Liver (tissue), 9 donors: ENCODE data around the gene COMMD10. TPM values are rescaled to one million over a fixed set of nuclear protein-coding genes. Genes with fewer than 3 reads are reported as not detected.

Experiments
- DNase-seq: peaks from one replicate; pipeline ENCODE4 v3.0.0-alpha.2; 2017; ENCODE audit warnings: low spot score
- H3K27ac ChIP-seq, 2 donors: one replicate each; pipeline ENCODE4 v1.7.0; 2013; ENCODE audit warnings: inconsistent platforms in 2 of 2, low read length in 2 of 2, control low read depth in 1 of 2, low read depth in 1 of 2, mild to moderate bottlenecking in 1 of 2
- H3K27me3 ChIP-seq, 4 donors: one replicate each; pipeline versions ENCODE4 v1.6.1 to v1.7.0; 2013; ENCODE audit warnings: low read length in 3 of 4, inconsistent platforms in 1 of 4, mild to moderate bottlenecking in 1 of 4, moderate library complexity in 1 of 4; ENCODE audit not compliant: control insufficient read depth in 4 of 4, insufficient read depth in 4 of 4
- H3K36me3 ChIP-seq, 4 donors: one replicate each; pipeline versions ENCODE4 v1.6.1 to v1.7.0; 2013; ENCODE audit warnings: low read length in 3 of 4, mild to moderate bottlenecking in 3 of 4, low read depth in 1 of 4, moderate library complexity in 1 of 4; ENCODE audit not compliant: control insufficient read depth in 4 of 4, insufficient read depth in 3 of 4
- H3K4me1 ChIP-seq, 4 donors: one replicate each; pipeline versions ENCODE4 v1.6.1 to v1.7.0; 2013; ENCODE audit warnings: low read length in 3 of 4, mild to moderate bottlenecking in 3 of 4, moderate library complexity in 1 of 4; ENCODE audit not compliant: control insufficient read depth in 4 of 4, insufficient read depth in 4 of 4
- H3K4me3 ChIP-seq, 3 donors: one replicate each; pipeline versions ENCODE4 v1.6.1 to v1.7.0; 2013; ENCODE audit warnings: low read length in 3 of 3, control low read depth in 1 of 3, low read depth in 1 of 3, mild to moderate bottlenecking in 1 of 3
- H3K9ac ChIP-seq, 2 donors: one replicate each; pipeline ENCODE4 v1.7.0; 2013; ENCODE audit warnings: low read length in 2 of 2, mild to moderate bottlenecking in 2 of 2, moderate library complexity in 2 of 2, control low read depth in 1 of 2, low read depth in 1 of 2
- H3K9me3 ChIP-seq, 4 donors: one replicate each; pipeline versions ENCODE4 v1.6.1 to v1.7.0; 2013; ENCODE audit warnings: low read length in 3 of 4; ENCODE audit not compliant: control insufficient read depth in 4 of 4
- ATF3 ChIP-seq: IDR thresholded peaks from 2 replicates; pipeline ENCODE4 v1.6.1; 2016; ENCODE audit warnings: antibody characterized with exemption
- EGR1 ChIP-seq, 2 donors: IDR thresholded peaks; 2 replicates each; pipeline ENCODE4 v1.6.1; 2016 to 2018; ENCODE audit warnings: antibody characterized with exemption in 2 of 2, low read depth in 2 of 2
- FOXA1 ChIP-seq: IDR thresholded peaks from 2 replicates; pipeline ENCODE4 v1.6.1; 2016; ENCODE audit warnings: antibody characterized with exemption
- FOXA2 ChIP-seq: IDR thresholded peaks from 2 replicates; pipeline ENCODE4 v1.6.1; 2016; ENCODE audit warnings: antibody characterized with exemption
- GABPA ChIP-seq, 2 donors: IDR thresholded peaks in 1 of 2; conservative IDR thresholded peaks in 1 of 2; 2 replicates each; pipeline ENCODE4 v1.6.1; 2016; ENCODE audit warnings: antibody characterized with exemption in 2 of 2, mild to moderate bottlenecking in 1 of 2, moderate library complexity in 1 of 2
- HNF4A ChIP-seq, 2 donors: conservative IDR thresholded peaks; 2 replicates each; pipeline ENCODE4 v1.6.1; 2016; ENCODE audit warnings: antibody characterized with exemption in 2 of 2, mild to moderate bottlenecking in 2 of 2
- HNF4G ChIP-seq: IDR thresholded peaks from 2 replicates; pipeline ENCODE4 v1.6.1; 2016; ENCODE audit warnings: antibody characterized with exemption
- JUND ChIP-seq, 2 donors: IDR thresholded peaks; 2 replicates each; pipeline ENCODE4 v1.6.1; 2016; ENCODE audit warnings: antibody characterized with exemption in 2 of 2
- MAX ChIP-seq: IDR thresholded peaks from 2 replicates; pipeline ENCODE4 v1.6.1; 2016; ENCODE audit warnings: antibody characterized with exemption
- NR2F2 ChIP-seq: IDR thresholded peaks from 2 replicates; pipeline ENCODE4 v1.6.1; 2016; ENCODE audit warnings: antibody characterized with exemption
- RAD21 ChIP-seq, 2 donors: IDR thresholded peaks; 2 replicates each; pipeline ENCODE4 v1.6.1; 2016; ENCODE audit warnings: antibody characterized with exemption in 2 of 2, mild to moderate bottlenecking in 2 of 2
- RXRA ChIP-seq, 2 donors: IDR thresholded peaks; 2 replicates each; pipeline ENCODE4 v1.6.1; 2017 to 2018; ENCODE audit warnings: antibody characterized with exemption in 2 of 2, mild to moderate bottlenecking in 1 of 2
- SP1 ChIP-seq: IDR thresholded peaks from 2 replicates; pipeline ENCODE4 v1.6.1; 2018; ENCODE audit warnings: antibody characterized with exemption, mild to moderate bottlenecking
- TAF1 ChIP-seq: conservative IDR thresholded peaks from 2 replicates; pipeline ENCODE4 v1.6.1; 2016; ENCODE audit warnings: antibody characterized with exemption, mild to moderate bottlenecking
- YY1 ChIP-seq: IDR thresholded peaks from 2 replicates; pipeline ENCODE4 v1.6.1; 2016; ENCODE audit warnings: antibody characterized with exemption, mild to moderate bottlenecking
- ZBTB33 ChIP-seq: IDR thresholded peaks from 2 replicates; pipeline ENCODE4 v1.6.1; 2016; ENCODE audit warnings: antibody characterized with exemption
- WGBS: extraction: QIAGEN DNeasy Blood & Tissue Kit; methylation state at CpG from one replicate; pipeline ENCODE4 v1.1.7; 2013; 5-methylcytosine and 5-hydroxymethylcytosine counted together
- polyA plus RNA-seq, 2 donors: library from polyadenylated mRNA; stranded (reverse) in 1 of 2; unstranded in 1 of 2; fragments of 200-250 nt in 1 of 2; fragments of >200 nt in 1 of 2; fragmentation: Nextera tagmentation in 1 of 2; extraction: Ambion mirVana in 1 of 2; gene quantifications; one replicate each; pipeline versions ENCODE4 v1.2.1 to v1.2.3, GENCODE V29; 2013 to 2015
- total RNA-seq, 2 donors: library from RNA; depleted of rRNA; stranded (reverse); fragments of >200 nt; gene quantifications; one replicate each; pipeline ENCODE4 v1.2.3, GENCODE V29; 2014
- TF ChIP-seq, protein P1 (sequence below): fragments of 150-350 bp; IDR thresholded peaks from 2 replicates; pipeline ENCODE4 v1.5.1; 2017; ENCODE audit warnings: improper control_type of control experiment, low read depth, low read length; ENCODE audit not compliant: missing input control
- TF ChIP-seq, protein P2 (sequence below): IDR thresholded peaks from 2 replicates; pipeline ENCODE4 v1.6.1; 2016; ENCODE audit warnings: antibody characterized with exemption, mild to moderate bottlenecking
- donor health status: healthy.
- donor health status: healthy.
- donor health status: healthy.
- donor health status: healthy.
- donor health status: healthy.

Gene COMMD10
- total and polyA plus RNA-seq, 4 donors: 8.9 to 30.5 (median 19.3) TPM

- Histone ChIP-seq H3K9ac (no peak overlapping the region), H3K27me3 (no peaks in the 10 kb centered on the region), H3K27ac (no peak overlapping the region), H3K4me3 (no peak overlapping the region), H3K36me3 (peaks cover 0 to 3% (median 1%) of the 10 kb centered on the region in 4 donors), H3K9me3 (peaks cover 0 to 5% (median 2%) of the 10 kb centered on the region in 4 donors), H3K4me1 (peaks cover 3 to 41% (median 28%) of the 10 kb centered on the region in 4 donors)
- DNase-seq: no peak
- TF ChIP-seq MAX: no peak
- TF ChIP-seq JUND (IDR thresholded peaks at IDR 0.05): no peak
- TF ChIP-seq ZBTB33: no peak
- no peak for TF ChIP-seq SP1
- WGBS: 95% methylated on average over 2 of the region's 2 CpGs
Observed at GRCh38 chr5:116306846-116307245, 222.0 kb downstream of the COMMD10 start.

DNA sequence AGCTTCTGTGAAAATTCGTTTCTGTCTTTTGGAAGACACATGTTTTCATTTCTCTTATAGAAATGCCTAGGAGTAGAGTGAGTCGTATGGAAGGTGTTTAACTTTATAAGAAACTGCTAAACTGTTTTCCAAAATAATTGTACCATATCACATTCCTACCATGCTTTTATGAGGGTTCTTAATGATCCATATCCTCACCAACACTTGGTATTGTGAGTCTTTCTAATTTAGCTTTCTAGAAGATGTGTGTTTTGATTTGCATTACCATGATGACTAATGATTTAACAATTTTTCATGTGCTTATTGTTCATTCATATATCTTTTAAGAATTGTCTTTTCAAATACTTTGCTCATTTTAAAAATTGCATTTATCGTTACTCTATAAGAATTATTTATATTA, 223.6 kb downstream of the COMMD10 start:
- no peak overlapping the region for H3K27ac ChIP-seq
- H3K4me3 ChIP-seq: no peak overlapping the region
- H3K9me3 ChIP-seq: peaks cover 0 to 5% (median 2%) of the 10 kb centered on the region in 4 donors
- 99% methylated on average over 3 of the region's 3 CpGs for WGBS
- H3K36me3 ChIP-seq: peaks cover 0 to 3% (median 1%) of the 10 kb centered on the region in 4 donors
- peaks cover 7 to 33% (median 26%) of the 10 kb centered on the region in 4 donors for H3K4me1 ChIP-seq
- H3K9ac ChIP-seq: no peak overlapping the region
- TF ChIP-seq, protein P1, sequence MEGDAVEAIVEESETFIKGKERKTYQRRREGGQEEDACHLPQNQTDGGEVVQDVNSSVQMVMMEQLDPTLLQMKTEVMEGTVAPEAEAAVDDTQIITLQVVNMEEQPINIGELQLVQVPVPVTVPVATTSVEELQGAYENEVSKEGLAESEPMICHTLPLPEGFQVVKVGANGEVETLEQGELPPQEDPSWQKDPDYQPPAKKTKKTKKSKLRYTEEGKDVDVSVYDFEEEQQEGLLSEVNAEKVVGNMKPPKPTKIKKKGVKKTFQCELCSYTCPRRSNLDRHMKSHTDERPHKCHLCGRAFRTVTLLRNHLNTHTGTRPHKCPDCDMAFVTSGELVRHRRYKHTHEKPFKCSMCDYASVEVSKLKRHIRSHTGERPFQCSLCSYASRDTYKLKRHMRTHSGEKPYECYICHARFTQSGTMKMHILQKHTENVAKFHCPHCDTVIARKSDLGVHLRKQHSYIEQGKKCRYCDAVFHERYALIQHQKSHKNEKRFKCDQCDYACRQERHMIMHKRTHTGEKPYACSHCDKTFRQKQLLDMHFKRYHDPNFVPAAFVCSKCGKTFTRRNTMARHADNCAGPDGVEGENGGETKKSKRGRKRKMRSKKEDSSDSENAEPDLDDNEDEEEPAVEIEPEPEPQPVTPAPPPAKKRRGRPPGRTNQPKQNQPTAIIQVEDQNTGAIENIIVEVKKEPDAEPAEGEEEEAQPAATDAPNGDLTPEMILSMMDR: no peak
- TF ChIP-seq EGR1 (IDR thresholded peaks at IDR 0.05; ENCODE audit: low read depth in 2 of 2) (no peak), FOXA2 (no peak), HNF4A (conservative IDR thresholded peaks at IDR 0.05) (no peak), FOXA1 (no peak), SP1 (no peak), ATF3 (no peak), TAF1 (no peak), ZBTB33 (no peak), HNF4G (no peak), NR2F2 (no peak), GABPA (IDR thresholded peaks at IDR 0.05 in 1 of 2, conservative IDR thresholded peaks at IDR 0.05 in 1 of 2) (no peak), RAD21 (IDR thresholded peaks at IDR 0.05) (no peak), YY1 (no peak), RXRA (IDR thresholded peaks at IDR 0.05) (no peak), MAX (no peak)
- TF ChIP-seq, protein P2, sequence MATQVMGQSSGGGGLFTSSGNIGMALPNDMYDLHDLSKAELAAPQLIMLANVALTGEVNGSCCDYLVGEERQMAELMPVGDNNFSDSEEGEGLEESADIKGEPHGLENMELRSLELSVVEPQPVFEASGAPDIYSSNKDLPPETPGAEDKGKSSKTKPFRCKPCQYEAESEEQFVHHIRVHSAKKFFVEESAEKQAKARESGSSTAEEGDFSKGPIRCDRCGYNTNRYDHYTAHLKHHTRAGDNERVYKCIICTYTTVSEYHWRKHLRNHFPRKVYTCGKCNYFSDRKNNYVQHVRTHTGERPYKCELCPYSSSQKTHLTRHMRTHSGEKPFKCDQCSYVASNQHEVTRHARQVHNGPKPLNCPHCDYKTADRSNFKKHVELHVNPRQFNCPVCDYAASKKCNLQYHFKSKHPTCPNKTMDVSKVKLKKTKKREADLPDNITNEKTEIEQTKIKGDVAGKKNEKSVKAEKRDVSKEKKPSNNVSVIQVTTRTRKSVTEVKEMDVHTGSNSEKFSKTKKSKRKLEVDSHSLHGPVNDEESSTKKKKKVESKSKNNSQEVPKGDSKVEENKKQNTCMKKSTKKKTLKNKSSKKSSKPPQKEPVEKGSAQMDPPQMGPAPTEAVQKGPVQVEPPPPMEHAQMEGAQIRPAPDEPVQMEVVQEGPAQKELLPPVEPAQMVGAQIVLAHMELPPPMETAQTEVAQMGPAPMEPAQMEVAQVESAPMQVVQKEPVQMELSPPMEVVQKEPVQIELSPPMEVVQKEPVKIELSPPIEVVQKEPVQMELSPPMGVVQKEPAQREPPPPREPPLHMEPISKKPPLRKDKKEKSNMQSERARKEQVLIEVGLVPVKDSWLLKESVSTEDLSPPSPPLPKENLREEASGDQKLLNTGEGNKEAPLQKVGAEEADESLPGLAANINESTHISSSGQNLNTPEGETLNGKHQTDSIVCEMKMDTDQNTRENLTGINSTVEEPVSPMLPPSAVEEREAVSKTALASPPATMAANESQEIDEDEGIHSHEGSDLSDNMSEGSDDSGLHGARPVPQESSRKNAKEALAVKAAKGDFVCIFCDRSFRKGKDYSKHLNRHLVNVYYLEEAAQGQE: no peak
- no peaks in the 10 kb centered on the region for H3K27me3 ChIP-seq
- DNase-seq: no peak
